ENCODE results near the gene FETUB. TPM values are rescaled to one million over a fixed set of nuclear protein-coding genes. Genes with fewer than 3 reads are reported as not detected.

The FETUB gene
- total RNA-seq, 8 experiments from 2014 or later, result 0.14 to 1.1 (median 0.14) TPM; not detected in 5

GRCh38 chr3:186603159-186603558 is 37.0 kb upstream of the FETUB start:
- WGBS, 10 experiments, result 19 to 100% (median 85%) methylated on average over 1 to 6 of the region's 7 CpGs; no CpG with 5 or more reads in 2 of the 10 experiments
- Histone ChIP-seq H3K4me3 (no peak overlapping the region), H3K27ac (no peak overlapping the region), H3K4me1 (replicated peaks in 1 of 2) (peaks cover 5 to 12% of the 10 kb centered on the region in 2 donors)
- no peak for ATAC-seq (replicated peaks in 6 of 8)
- in situ Hi-C loops (cut with MboI; ENCODE audit: low pct_unique_long_range_greater_than_20kb in 2 of 9, low sequenced_read_pairs in 9 of 9, unreplicated experiment in 9 of 9), result loop anchor here in 1 of 9 experiments (25.0 kb wide), 1 partner anchor 209 kb away; the partner anchor contains the start of gene RFC4

- no peak overlapping the region for H3K27ac ChIP-seq
- peak in 1 of 8 experiments; percentile 25 for ATAC-seq (replicated peaks in 6 of 8)
- no peaks in the 10 kb centered on the region for H3K4me1 ChIP-seq (replicated peaks in 1 of 2)
- no peak overlapping the region for H3K4me3 ChIP-seq
- in situ Hi-C loops (cut with MboI; ENCODE audit: low pct_unique_long_range_greater_than_20kb in 2 of 9, low sequenced_read_pairs in 9 of 9, unreplicated experiment in 9 of 9), result loop anchor here in 1 of 9 experiments (25.0 kb wide), 1 partner anchor 207 kb away; the partner anchor contains the start of gene RFC4
Measured at GRCh38 chr3:186605078-186605477, 35.1 kb upstream of the FETUB start.

GRCh38 chr3:186605561-186606545 is 34.3 kb upstream of the FETUB start:
- H3K4me3 ChIP-seq, result no peak overlapping the region
- 28 to 100% (median 55%) methylated on average over 1 to 5 of the region's 5 CpGs for WGBS, 10 experiments
- in situ Hi-C loops (cut with MboI; ENCODE audit: low pct_unique_long_range_greater_than_20kb in 2 of 9, low sequenced_read_pairs in 9 of 9, unreplicated experiment in 9 of 9), result loop anchor here in 1 of 9 experiments (25.0 kb wide), 1 partner anchor 206 kb away; the partner anchor contains the start of gene RFC4
- no peak overlapping the region for H3K27ac ChIP-seq
- no peak for ATAC-seq (replicated peaks in 6 of 8)
- H3K4me1 ChIP-seq (replicated peaks in 1 of 2), result no peaks in the 10 kb centered on the region

GRCh38 chr3:186608624-186609215 is 31.5 kb upstream of the FETUB start:
- Histone ChIP-seq H3K4me3 (no peak overlapping the region), H3K27ac (no peak overlapping the region), H3K4me1 (replicated peaks in 1 of 2) (no peaks in the 10 kb centered on the region)
- ATAC-seq (replicated peaks in 6 of 8), result no peak
- in situ Hi-C loops (cut with MboI; ENCODE audit: low pct_unique_long_range_greater_than_20kb in 2 of 9, low sequenced_read_pairs in 9 of 9, unreplicated experiment in 9 of 9), result loop anchor here in 1 of 9 experiments (25.0 kb wide), 1 partner anchor 204 kb away; the partner anchor contains the start of gene RFC4
- 44 to 83% (median 67%) methylated on average over 1 to 2 of the region's 2 CpGs; no CpG with 5 or more reads in 2 of the 10 experiments for WGBS, 10 experiments

GRCh38 chr3:186609247-186609868 is 30.8 kb upstream of the FETUB start:
- in situ Hi-C loops (cut with MboI; ENCODE audit: low pct_unique_long_range_greater_than_20kb in 2 of 9, low sequenced_read_pairs in 9 of 9, unreplicated experiment in 9 of 9), result loop anchor here in 1 of 9 experiments (25.0 kb wide), 1 partner anchor 203 kb away; the partner anchor contains the start of gene RFC4

DNA sequence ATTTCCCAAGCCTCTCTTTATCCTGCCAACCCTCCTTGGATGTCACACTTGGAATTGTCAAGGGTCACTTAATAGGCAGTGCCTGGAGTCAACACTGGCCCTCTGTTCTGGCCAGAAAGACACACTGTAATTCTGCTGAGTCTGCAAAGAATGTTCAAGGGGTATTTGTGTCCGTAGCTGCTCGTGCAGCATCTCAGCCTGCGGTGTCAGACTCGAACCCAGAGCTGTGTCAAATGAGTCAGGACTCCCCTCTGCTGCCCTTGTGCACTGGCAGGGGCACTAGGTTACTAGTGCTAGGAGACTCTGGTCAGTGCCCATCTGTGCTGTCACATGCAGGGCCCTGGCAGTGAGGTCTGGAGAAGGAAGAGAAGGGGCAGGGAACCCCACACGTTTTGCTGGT is 28.1 kb upstream of the FETUB start:
- 0 to 69% (median 29%) methylated on average over 1 to 5 of the region's 5 CpGs; no CpG with 5 or more reads in 5 of the 10 experiments for WGBS, 10 experiments
- Histone ChIP-seq H3K27ac (no peak overlapping the region), H3K4me1 (replicated peaks in 1 of 2) (peaks cover 2 to 3% of the 10 kb centered on the region in 2 donors), H3K4me3 (no peak overlapping the region)
- in situ Hi-C loops (cut with MboI; ENCODE audit: low pct_unique_long_range_greater_than_20kb in 2 of 9, low sequenced_read_pairs in 9 of 9, unreplicated experiment in 9 of 9), result loop anchor here in 2 of 9 experiments (10.0 to 25.0 kb wide), 2 partner anchors 200 to 203 kb away; partner anchors contain the start of gene RFC4 (in 1 of the 2)
- ATAC-seq (replicated peaks in 6 of 8), result no peak

More at GRCh38 chr3:186609247-186609868, 30.8 kb upstream of the FETUB start:
- no peaks in the 10 kb centered on the region for H3K4me1 ChIP-seq (replicated peaks in 1 of 2)
- WGBS, 10 experiments, result 54 to 100% (median 90%) methylated on average over 1 to 6 of the region's 8 CpGs; no CpG with 5 or more reads in 2 of the 10 experiments
- H3K4me3 ChIP-seq, result no peak overlapping the region
- peak in 2 of 8 experiments; percentile 50 to 82 for ATAC-seq (replicated peaks in 6 of 8)
- no peak overlapping the region for H3K27ac ChIP-seq

DNA sequence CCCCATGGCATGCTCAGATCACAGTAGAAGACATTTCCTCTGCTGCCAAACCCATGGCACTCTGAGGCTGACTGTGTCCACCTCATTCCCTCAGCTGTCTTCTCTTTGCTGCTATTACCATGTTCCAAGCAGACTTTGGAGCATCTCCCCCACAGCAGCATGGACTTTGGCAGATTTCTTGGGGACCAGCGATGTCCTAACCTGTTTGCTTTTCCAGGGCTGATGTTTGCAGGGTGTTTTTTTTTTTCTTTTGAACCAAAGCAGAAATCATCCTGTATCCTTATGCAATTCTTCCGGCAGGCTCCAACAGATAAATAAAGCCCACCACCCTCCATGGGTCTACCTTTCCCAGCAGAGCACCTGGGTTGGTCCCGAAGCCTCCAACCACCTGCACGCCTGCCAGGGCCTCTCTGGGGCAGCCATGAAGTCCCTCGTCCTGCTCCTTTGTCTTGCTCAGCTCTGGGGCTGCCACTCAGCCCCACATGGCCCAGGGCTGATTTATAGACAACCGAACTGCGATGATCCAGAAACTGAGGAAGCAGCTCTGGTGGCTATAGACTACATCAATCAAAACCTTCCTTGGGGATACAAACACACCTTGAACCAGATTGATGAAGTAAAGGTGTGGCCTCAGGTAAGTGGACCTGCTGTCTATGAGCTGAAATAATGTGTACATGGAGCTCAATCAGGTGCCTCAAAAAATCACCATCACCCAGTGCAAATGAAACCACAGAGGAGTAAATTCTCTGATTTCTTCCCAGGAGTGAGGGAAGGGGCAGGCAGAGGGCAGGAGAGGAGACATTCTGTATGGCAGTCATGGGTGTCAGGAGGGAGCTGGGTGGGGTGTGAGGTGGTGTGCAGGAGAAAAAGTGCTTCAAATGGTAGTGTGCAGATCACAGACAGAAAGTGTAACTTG is 27.2 kb upstream of the FETUB start, which contains the start of gene AHSG:
TSS of gene AHSG (plus strand) at position 340 of the 916 bp plus-strand sequence. CDS start at position 422, 82 bp downstream.
- in situ Hi-C loops (cut with MboI; ENCODE audit: low pct_unique_long_range_greater_than_20kb in 2 of 9, low sequenced_read_pairs in 9 of 9, unreplicated experiment in 9 of 9), result loop anchor here in 2 of 9 experiments (10.0 to 25.0 kb wide), 2 partner anchors 199 to 202 kb away; partner anchors contain the start of gene RFC4 (in 1 of the 2)
- 18 to 100% (median 76%) methylated on average over 1 to 7 of the region's 7 CpGs; no CpG with 5 or more reads in 3 of the 10 experiments for WGBS, 10 experiments
- peaks cover 2 to 3% of the 10 kb centered on the region in 2 donors for H3K4me1 ChIP-seq (replicated peaks in 1 of 2)
- ATAC-seq (replicated peaks in 6 of 8), result no peak
- H3K4me3 ChIP-seq, result no peak within 1 kb of the TSS
- no peak within 1 kb of the TSS for H3K27ac ChIP-seq

DNA sequence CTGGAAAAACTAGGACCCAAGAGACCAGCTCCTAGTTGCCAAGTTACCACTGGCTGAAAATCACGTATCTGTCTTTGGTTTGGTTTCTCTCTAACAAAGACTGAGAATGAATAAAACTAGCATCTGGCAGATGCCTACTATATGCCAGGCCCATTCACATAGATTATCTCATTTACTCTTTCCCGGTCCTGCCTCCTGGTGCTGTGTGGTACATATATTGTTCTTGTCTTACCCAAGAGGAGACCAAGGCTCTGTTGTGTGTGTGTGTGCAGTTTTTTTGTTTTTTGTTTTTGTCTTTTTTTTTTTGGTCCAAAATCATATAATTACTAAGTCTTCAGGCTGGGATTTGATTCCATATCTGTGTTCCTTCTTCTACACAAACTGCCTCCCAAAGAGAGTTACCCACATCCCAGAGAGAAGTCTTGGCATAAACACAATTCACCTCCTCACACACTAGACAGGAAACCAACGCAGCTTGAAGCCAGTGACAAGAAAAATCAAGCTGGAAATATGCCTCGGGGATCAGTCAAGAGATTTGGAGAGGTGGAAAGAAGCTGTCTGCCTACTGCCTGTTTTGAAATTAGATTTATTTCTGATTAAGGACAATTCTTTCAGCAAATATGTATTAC is 26.4 kb upstream of the FETUB start:
- no peak overlapping the region for H3K4me3 ChIP-seq
- in situ Hi-C loops (cut with MboI; ENCODE audit: low pct_unique_long_range_greater_than_20kb in 2 of 9, low sequenced_read_pairs in 9 of 9, unreplicated experiment in 9 of 9), result loop anchor here in 2 of 9 experiments (10.0 to 25.0 kb wide), 2 partner anchors 199 to 201 kb away; partner anchors contain the start of gene RFC4 (in 1 of the 2)
- H3K4me1 ChIP-seq (replicated peaks in 1 of 2), result peaks cover 2 to 3% of the 10 kb centered on the region in 2 donors
- ATAC-seq (replicated peaks in 6 of 8), result peak in 1 of 8 experiments; percentile 29
- WGBS, 10 experiments, result 0 to 85% (median 36%) methylated on average over 1 to 4 of the region's 4 CpGs; no CpG with 5 or more reads in 2 of the 10 experiments
- H3K27ac ChIP-seq, result no peak overlapping the region

DNA sequence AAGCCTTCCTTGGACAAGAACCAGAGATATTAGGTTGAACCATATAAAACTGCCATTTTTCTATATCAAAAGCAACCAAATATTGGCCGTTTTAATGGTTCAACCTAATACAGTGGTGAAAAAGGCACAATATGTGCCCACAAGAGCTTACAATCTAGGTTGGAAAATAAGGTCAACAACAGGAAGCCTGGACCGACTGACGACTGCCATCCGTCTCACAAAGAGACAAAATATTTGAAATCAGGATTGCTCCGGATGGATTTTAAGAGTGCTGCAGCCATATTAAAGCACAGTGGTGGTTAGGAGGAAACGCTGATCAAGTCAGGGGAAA is 26.0 kb upstream of the FETUB start:
- Histone ChIP-seq H3K27ac (no peak overlapping the region), H3K4me1 (replicated peaks in 1 of 2) (peaks cover 2 to 3% of the 10 kb centered on the region in 2 donors), H3K4me3 (no peak overlapping the region)
- 26 to 79% (median 55%) methylated on average over 2 to 6 of the region's 6 CpGs for WGBS, 10 experiments
- in situ Hi-C loops (cut with MboI; ENCODE audit: low pct_unique_long_range_greater_than_20kb in 2 of 9, low sequenced_read_pairs in 9 of 9, unreplicated experiment in 9 of 9), result loop anchor here in 2 of 9 experiments (10.0 to 25.0 kb wide), 2 partner anchors 198 to 201 kb away; partner anchors contain the start of gene RFC4 (in 1 of the 2)
- no peak for ATAC-seq (replicated peaks in 6 of 8)

GRCh38 chr3:186614597-186615483 is 25.4 kb upstream of the FETUB start:
- peak; percentile 48 to 92 (median 89) for ATAC-seq (replicated peaks in 6 of 8)
- in situ Hi-C loops (cut with MboI; ENCODE audit: low pct_unique_long_range_greater_than_20kb in 2 of 9, low sequenced_read_pairs in 9 of 9, unreplicated experiment in 9 of 9), result loop anchor here in 2 of 9 experiments (10.0 to 25.0 kb wide), 2 partner anchors 197 to 200 kb away; partner anchors contain the start of gene RFC4 (in 1 of the 2)
- no peak overlapping the region for H3K4me3 ChIP-seq
- peaks cover 2 to 3% of the 10 kb centered on the region in 2 donors for H3K4me1 ChIP-seq (replicated peaks in 1 of 2)
- H3K27ac ChIP-seq, result no peak overlapping the region
- WGBS, 10 experiments, result 10 to 43% (median 28%) methylated on average over 4 to 13 of the region's 16 CpGs
